ENCODE data around the gene C4orf50.
A peak's percentile ranks its signal among the peaks of the same experiment; 100 is the strongest.

Gene C4orf50

GRCh38 chr4:5882947-5883346 lies 135.3 kb downstream of the C4orf50 start:
- Histone ChIP-seq H3K27ac (ENCODE audit: low read depth, low read length) (no peak overlapping the region), H3K56ac (ENCODE audit: low read length) (no peak overlapping the region), H3K27me3 (ENCODE audit: insufficient read depth, low read length, poor library complexity) (no peaks in the 10 kb centered on the region), H3K4ac (ENCODE audit: low read depth, low read length) (no peak overlapping the region), H4K8ac (ENCODE audit: low read depth, low read length) (no peak overlapping the region), H3K4me3 (ENCODE audit: low read length) (no peak overlapping the region), H2BK120ac (ENCODE audit: low read depth, low read length) (no peak overlapping the region), H3K79me2 (ENCODE audit: control insufficient read depth, insufficient read depth, low read length) (peaks cover 80% of the 10 kb centered on the region), H3K18ac (ENCODE audit: low read length) (no peak overlapping the region), H3K79me1 (ENCODE audit: low read length) (peaks cover 65% of the 10 kb centered on the region), H2AK5ac (ENCODE audit: low read length) (no peak overlapping the region), H3K9ac (ENCODE audit: low read length) (no peak overlapping the region), H4K5ac (ENCODE audit: low read length) (no peak overlapping the region), H3K23ac (ENCODE audit: low read length) (no peak overlapping the region), H3K36me3 (ENCODE audit: control insufficient read depth, insufficient read depth, low read length) (no peaks in the 10 kb centered on the region), H2BK5ac (ENCODE audit: low read length) (no peak overlapping the region), H2BK15ac (replicated peaks; ENCODE audit: low read depth) (no peak overlapping the region), H3K4me1 (ENCODE audit: control insufficient read depth, low read depth, low read length) (no peaks in the 10 kb centered on the region), H3K4me2 (ENCODE audit: low read length) (no peak overlapping the region)
- no CpG with 5 or more reads among the region's 3 CpGs for WGBS (ENCODE audit: extremely low coverage, insufficient coverage, low lambda C conversion rate)
- peak; percentile 64 for DNase-seq

- WGBS (ENCODE audit: extremely low coverage, insufficient coverage, low lambda C conversion rate), result no CpG with 5 or more reads among the region's 4 CpGs
- H3K56ac ChIP-seq (ENCODE audit: low read length), result no peak overlapping the region
- no peaks in the 10 kb centered on the region for H3K36me3 ChIP-seq (ENCODE audit: control insufficient read depth, insufficient read depth, low read length)
- H3K4me2 ChIP-seq (ENCODE audit: low read length), result no peak overlapping the region
- no peak overlapping the region for H2BK15ac ChIP-seq (replicated peaks; ENCODE audit: low read depth)
- no peak overlapping the region for H4K5ac ChIP-seq (ENCODE audit: low read length)
- no peak overlapping the region for H2BK5ac ChIP-seq (ENCODE audit: low read length)
- no peak overlapping the region for H3K9ac ChIP-seq (ENCODE audit: low read length)
- H3K79me2 ChIP-seq (ENCODE audit: control insufficient read depth, insufficient read depth, low read length), result peaks cover 76% of the 10 kb centered on the region
- H2BK120ac ChIP-seq (ENCODE audit: low read depth, low read length), result no peak overlapping the region
- no peak overlapping the region for H3K18ac ChIP-seq (ENCODE audit: low read length)
- H3K4me1 ChIP-seq (ENCODE audit: control insufficient read depth, low read depth, low read length), result no peaks in the 10 kb centered on the region
- H3K27me3 ChIP-seq (ENCODE audit: insufficient read depth, low read length, poor library complexity), result no peaks in the 10 kb centered on the region
- DNase-seq, result peak; percentile 33
- H3K27ac ChIP-seq (ENCODE audit: low read depth, low read length), result no peak overlapping the region
- no peak overlapping the region for H3K4ac ChIP-seq (ENCODE audit: low read depth, low read length)
- no peak overlapping the region for H3K4me3 ChIP-seq (ENCODE audit: low read length)
- no peak overlapping the region for H3K23ac ChIP-seq (ENCODE audit: low read length)
- H4K8ac ChIP-seq (ENCODE audit: low read depth, low read length), result no peak overlapping the region
- no peak overlapping the region for H2AK5ac ChIP-seq (ENCODE audit: low read length)
- peaks cover 66% of the 10 kb centered on the region for H3K79me1 ChIP-seq (ENCODE audit: low read length)
Measured at GRCh38 chr4:5881340-5881739, 136.9 kb downstream of the C4orf50 start.

- H3K4me3 ChIP-seq (ENCODE audit: low read length), result no peak overlapping the region
- peaks cover 61% of the 10 kb centered on the region for H3K79me2 ChIP-seq (ENCODE audit: control insufficient read depth, insufficient read depth, low read length)
- no peak for DNase-seq
- no peak overlapping the region for H3K18ac ChIP-seq (ENCODE audit: low read length)
- H3K36me3 ChIP-seq (ENCODE audit: control insufficient read depth, insufficient read depth, low read length), result no peaks in the 10 kb centered on the region
- no peak overlapping the region for H4K5ac ChIP-seq (ENCODE audit: low read length)
- H3K9ac ChIP-seq (ENCODE audit: low read length), result no peak overlapping the region
- H2BK5ac ChIP-seq (ENCODE audit: low read length), result no peak overlapping the region
- no peak overlapping the region for H2AK5ac ChIP-seq (ENCODE audit: low read length)
- no peak overlapping the region for H3K56ac ChIP-seq (ENCODE audit: low read length)
- no peak overlapping the region for H4K8ac ChIP-seq (ENCODE audit: low read depth, low read length)
- H3K23ac ChIP-seq (ENCODE audit: low read length), result no peak overlapping the region
- no peak overlapping the region for H2BK15ac ChIP-seq (replicated peaks; ENCODE audit: low read depth)
- no peak overlapping the region for H3K4me2 ChIP-seq (ENCODE audit: low read length)
- H3K4ac ChIP-seq (ENCODE audit: low read depth, low read length), result no peak overlapping the region
- H3K27ac ChIP-seq (ENCODE audit: low read depth, low read length), result no peak overlapping the region
- no peaks in the 10 kb centered on the region for H3K27me3 ChIP-seq (ENCODE audit: insufficient read depth, low read length, poor library complexity)
- peaks cover 64% of the 10 kb centered on the region for H3K79me1 ChIP-seq (ENCODE audit: low read length)
- peaks cover 2% of the 10 kb centered on the region for H3K4me1 ChIP-seq (ENCODE audit: control insufficient read depth, low read depth, low read length)
- no peak overlapping the region for H2BK120ac ChIP-seq (ENCODE audit: low read depth, low read length)
- no CpG with 5 or more reads among the region's 6 CpGs for WGBS (ENCODE audit: extremely low coverage, insufficient coverage, low lambda C conversion rate)
Measured at GRCh38 chr4:5878359-5878758, 139.9 kb downstream of the C4orf50 start.

GRCh38 chr4:5877392-5877791 lies 140.8 kb downstream of the C4orf50 start:
- WGBS (ENCODE audit: extremely low coverage, insufficient coverage, low lambda C conversion rate), result no CpG with 5 or more reads among the region's 9 CpGs
- DNase-seq, result no peak

GRCh38 chr4:5874811-5875449 lies 143.3 kb downstream of the C4orf50 start:
- peaks cover 51% of the 10 kb centered on the region for H3K79me2 ChIP-seq (ENCODE audit: control insufficient read depth, insufficient read depth, low read length)
- no peak overlapping the region for H3K56ac ChIP-seq (ENCODE audit: low read length)
- peaks cover 2% of the 10 kb centered on the region for H3K4me1 ChIP-seq (ENCODE audit: control insufficient read depth, low read depth, low read length)
- H3K4ac ChIP-seq (ENCODE audit: low read depth, low read length), result no peak overlapping the region
- H2BK5ac ChIP-seq (ENCODE audit: low read length), result no peak overlapping the region
- no peak overlapping the region for H3K4me2 ChIP-seq (ENCODE audit: low read length)
- WGBS (ENCODE audit: extremely low coverage, insufficient coverage, low lambda C conversion rate), result no CpG with 5 or more reads among the region's 6 CpGs
- no peak overlapping the region for H3K27ac ChIP-seq (ENCODE audit: low read depth, low read length)
- H2AK5ac ChIP-seq (ENCODE audit: low read length), result no peak overlapping the region
- DNase-seq, result peak; percentile 87
- H3K18ac ChIP-seq (ENCODE audit: low read length), result no peak overlapping the region
- peaks cover 2% of the 10 kb centered on the region for H3K36me3 ChIP-seq (ENCODE audit: control insufficient read depth, insufficient read depth, low read length)
- H4K8ac ChIP-seq (ENCODE audit: low read depth, low read length), result no peak overlapping the region
- H2BK120ac ChIP-seq (ENCODE audit: low read depth, low read length), result no peak overlapping the region
- H3K27me3 ChIP-seq (ENCODE audit: insufficient read depth, low read length, poor library complexity), result no peaks in the 10 kb centered on the region
- H3K4me3 ChIP-seq (ENCODE audit: low read length), result no peak overlapping the region
- no peak overlapping the region for H2BK15ac ChIP-seq (replicated peaks; ENCODE audit: low read depth)
- no peak overlapping the region for H3K9ac ChIP-seq (ENCODE audit: low read length)
- H3K23ac ChIP-seq (ENCODE audit: low read length), result no peak overlapping the region
- no peak overlapping the region for H4K5ac ChIP-seq (ENCODE audit: low read length)
- H3K79me1 ChIP-seq (ENCODE audit: low read length), result peaks cover 62% of the 10 kb centered on the region

More at GRCh38 chr4:5877392-5877791, 140.8 kb downstream of the C4orf50 start:
- Histone ChIP-seq H3K79me2 (ENCODE audit: control insufficient read depth, insufficient read depth, low read length) (peaks cover 61% of the 10 kb centered on the region), H3K79me1 (ENCODE audit: low read length) (peaks cover 67% of the 10 kb centered on the region), H3K36me3 (ENCODE audit: control insufficient read depth, insufficient read depth, low read length) (no peaks in the 10 kb centered on the region), H3K4ac (ENCODE audit: low read depth, low read length) (no peak overlapping the region), H3K27ac (ENCODE audit: low read depth, low read length) (no peak overlapping the region), H4K8ac (ENCODE audit: low read depth, low read length) (no peak overlapping the region), H3K4me1 (ENCODE audit: control insufficient read depth, low read depth, low read length) (peaks cover 2% of the 10 kb centered on the region), H3K23ac (ENCODE audit: low read length) (no peak overlapping the region), H3K4me2 (ENCODE audit: low read length) (no peak overlapping the region), H2AK5ac (ENCODE audit: low read length) (no peak overlapping the region), H3K56ac (ENCODE audit: low read length) (no peak overlapping the region), H2BK5ac (ENCODE audit: low read length) (no peak overlapping the region), H3K27me3 (ENCODE audit: insufficient read depth, low read length, poor library complexity) (no peaks in the 10 kb centered on the region), H2BK120ac (ENCODE audit: low read depth, low read length) (no peak overlapping the region), H3K9ac (ENCODE audit: low read length) (no peak overlapping the region), H4K5ac (ENCODE audit: low read length) (no peak overlapping the region), H2BK15ac (replicated peaks; ENCODE audit: low read depth) (no peak overlapping the region), H3K18ac (ENCODE audit: low read length) (no peak overlapping the region), H3K4me3 (ENCODE audit: low read length) (no peak overlapping the region)

GRCh38 chr4:5870701-5871100 lies 147.5 kb downstream of the C4orf50 start:
- Histone ChIP-seq H3K36me3 (ENCODE audit: control insufficient read depth, insufficient read depth, low read length) (peaks cover 3% of the 10 kb centered on the region), H3K4me2 (ENCODE audit: low read length) (no peak overlapping the region), H3K18ac (ENCODE audit: low read length) (no peak overlapping the region), H3K79me2 (ENCODE audit: control insufficient read depth, insufficient read depth, low read length) (peaks cover 29% of the 10 kb centered on the region), H3K4me1 (ENCODE audit: control insufficient read depth, low read depth, low read length) (peaks cover 2% of the 10 kb centered on the region), H3K9ac (ENCODE audit: low read length) (no peak overlapping the region), H2BK15ac (replicated peaks; ENCODE audit: low read depth) (no peak overlapping the region), H2BK120ac (ENCODE audit: low read depth, low read length) (no peak overlapping the region), H3K56ac (ENCODE audit: low read length) (no peak overlapping the region), H3K79me1 (ENCODE audit: low read length) (peaks cover 43% of the 10 kb centered on the region), H4K5ac (ENCODE audit: low read length) (no peak overlapping the region), H4K8ac (ENCODE audit: low read depth, low read length) (no peak overlapping the region), H3K27ac (ENCODE audit: low read depth, low read length) (no peak overlapping the region), H3K4me3 (ENCODE audit: low read length) (no peak overlapping the region), H3K27me3 (ENCODE audit: insufficient read depth, low read length, poor library complexity) (no peaks in the 10 kb centered on the region), H3K4ac (ENCODE audit: low read depth, low read length) (no peak overlapping the region), H2BK5ac (ENCODE audit: low read length) (no peak overlapping the region), H2AK5ac (ENCODE audit: low read length) (no peak overlapping the region), H3K23ac (ENCODE audit: low read length) (no peak overlapping the region)
- WGBS (ENCODE audit: extremely low coverage, insufficient coverage, low lambda C conversion rate), result no CpG with 5 or more reads among the region's 13 CpGs
- no peak for DNase-seq

Measured in mesendoderm (in vitro differentiated cells).